AG04449 (cell line): ENCODE measurements around the gene KDELR3.

ENCODE experiments used
- CTCF ChIA-PET: fragments of 350-600 bp; formaldehyde crosslinking; extraction: SDS; loops from one replicate; lab custom pipeline; 2021; ENCODE audit warnings: antibody characterized with exemption; lab: Yijun Ruan, JAX
- POLR2A ChIA-PET: fragments of 400-600, 350-600 bp; formaldehyde crosslinking; extraction: SDS; loops from one replicate; lab custom pipeline; 2020; ENCODE audit warnings: antibody characterized with exemption, inconsistent platforms; lab: Yijun Ruan, JAX
- DNase-seq: peaks from one replicate; pipeline ENCODE4 v3.0.0-alpha.2; 2010; ENCODE audit warnings: low read depth, low spot score
- H3K4me3 ChIP-seq: 2 replicates; pipeline ENCODE4 v1.5.1; 2011; ENCODE audit warnings: low read depth, mild to moderate bottlenecking, control low read depth, low read length
- CTCF ChIP-seq: IDR thresholded peaks from one replicate; pipeline ENCODE4 v1.5.1; 2011; ENCODE audit warnings: mild to moderate bottlenecking, moderate library complexity, low read length, control low read depth, inconsistent platforms; ENCODE audit not compliant: insufficient read depth; ENCODE audit errors: missing control alignments

KDELR3 gene

GRCh38 chr22:38523479-38523878 is 55.6 kb downstream of the KDELR3 start:
- DNase-seq = no peak
- no peak for TF ChIP-seq CTCF
- POLR2A ChIA-PET = no interaction called here
- no peak overlapping the region for H3K4me3 ChIP-seq
- CTCF ChIA-PET = interaction anchor here (1.0 kb wide), 1 partner anchor 471 kb away, joined by 3 read pairs; no protein-coding TSS in a partner anchor

GRCh38 chr22:38524429-38524828 is 56.5 kb downstream of the KDELR3 start:
- no peak for DNase-seq
- no peak for TF ChIP-seq CTCF
- POLR2A ChIA-PET = no interaction called here
- CTCF ChIA-PET = no interaction called here
- H3K4me3 ChIP-seq = no peak overlapping the region

- ChIA-PET CTCF (no interaction called here), POLR2A (no interaction called here)
- DNase-seq = no peak
- TF ChIP-seq CTCF = no peak
- H3K4me3 ChIP-seq = no peak overlapping the region
These were observed 63.5 kb downstream of the KDELR3 start for GRCh38 chr22:38531251-38531938.
